Measurements from ENCODE around the gene EIF2B4. TPM values are rescaled to one million over a fixed set of nuclear protein-coding genes. Genes with fewer than 3 reads are reported as not detected.

The EIF2B4 gene
- total and polyA plus RNA-seq, 2 of the 8 experiments (the other 6 are each of a cell fraction or from before 2014, with no cell fraction given): 60.0 to 63.2 TPM

GRCh38 chr2:27370816-27371620, 880 bp upstream of the EIF2B4 start:
- H3K4me3 ChIP-seq (ENCODE audit: extremely low read depth in 1 of 4, insufficient read depth in 2 of 4, low read depth in 3 of 4, low read length in 4 of 4): peak overlapping the region; percentile 72 to 99 (median 88)
- FAIRE-seq: no peak
- no peak overlapping the region for H3K23ac ChIP-seq (ENCODE audit: insufficient read length)
- peaks cover 2 to 21% of the 10 kb centered on the region in 2 experiments; a peak in 3 of 4 replicates for H3K79me2 ChIP-seq (ENCODE audit: control insufficient read depth in 1 of 2, insufficient read depth in 2 of 2, low read length in 2 of 2)
- 9% methylated on average over 44 of the region's 46 CpGs; no CpG with 5 or more reads in 1 of the 2 experiments for WGBS, 2 experiments (ENCODE audit: extremely low coverage in 1 of 2, insufficient coverage in 1 of 2, insufficient read length in 1 of 2, insufficient replicate concordance in 2 of 2, low coverage in 1 of 2, low lambda C conversion rate in 2 of 2, missing lambda C conversion rate in 1 of 2)
- H4K91ac ChIP-seq (replicated peaks; ENCODE audit: insufficient read length, low read length): no peak overlapping the region
- H2BK120ac ChIP-seq (replicated peaks; ENCODE audit: low read depth, low read length): no peak overlapping the region
- no peak overlapping the region for H3K14ac ChIP-seq (ENCODE audit: insufficient read length)
- H3K4me2 ChIP-seq (ENCODE audit: insufficient read depth in 1 of 2, low read depth in 2 of 2, low read length in 2 of 2): peak overlapping the region; percentile 77 to 81
- H3K4me1 ChIP-seq (replicated peaks in 1 of 4; ENCODE audit: control insufficient read depth in 3 of 4, insufficient read depth in 4 of 4, low read length in 3 of 4): peaks cover 0 to 4% (median 2%) of the 10 kb centered on the region in 4 experiments; a peak in 4 of 7 replicates
- peak in 1 of 2 experiments; percentile 47 for DNase-seq (ENCODE audit: low read depth in 1 of 2, low spot score in 2 of 2)
- H4K20me1 ChIP-seq (replicated peaks in 1 of 2; ENCODE audit: control insufficient read depth in 1 of 2, insufficient read depth in 2 of 2, low read length in 2 of 2): peaks cover 0 to 16% of the 10 kb centered on the region in 2 experiments
- no peak overlapping the region for H2BK15ac ChIP-seq (ENCODE audit: low read length)
- H3K56ac ChIP-seq (replicated peaks; ENCODE audit: insufficient read length, low read depth, low read length): peak overlapping the region; percentile 24
- no peaks in the 10 kb centered on the region for H3K9me3 ChIP-seq (ENCODE audit: insufficient read depth in 2 of 2, low read depth in 1 of 2, low read length in 1 of 2)
- H3K36me3 ChIP-seq (ENCODE audit: control insufficient read depth in 2 of 4, insufficient read depth in 4 of 4, low read length in 3 of 4): peaks cover 29 to 53% (median 46%) of the 10 kb centered on the region in 4 experiments
- H2BK5ac ChIP-seq (ENCODE audit: low read depth, low read length): peak overlapping the region; percentile 84; the same call in 1 of the 2 replicates
- H3K27me3 ChIP-seq (replicated peaks in 1 of 4; ENCODE audit: control insufficient read depth in 3 of 4, extremely low read depth in 1 of 4, insufficient read depth in 3 of 4, low read length in 3 of 4): no peaks in the 10 kb centered on the region
- H3K23me2 ChIP-seq (ENCODE audit: low read depth, low read length): peaks cover 8% of the 10 kb centered on the region
- peak overlapping the region; percentile 92 for H4K8ac ChIP-seq (ENCODE audit: extremely low read depth, insufficient read depth, low read length)
- no peak overlapping the region for H3K4ac ChIP-seq (replicated peaks; ENCODE audit: insufficient read length, low read depth, low read length)
- peak overlapping the region; percentile 31 for H3K27ac ChIP-seq (ENCODE audit: low read depth, low read length)
- H3K79me1 ChIP-seq (ENCODE audit: low read depth, low read length): peaks cover 5% of the 10 kb centered on the region; the same call in 1 of the 2 replicates
- H4K5ac ChIP-seq (ENCODE audit: insufficient read length, low read depth, low read length): peak overlapping the region; percentile 85
- CTCF ChIA-PET (ENCODE audit: partially characterized antibody): interaction anchor here (0.8 to 2.8 kb wide), 10 partner anchors 8 to 129 kb away, joined by 3 to 7 read pairs (median 4); partner anchors contain the start of genes FNDC4 and UCN
- POLR2A ChIA-PET (ENCODE audit: partially characterized antibody): interaction anchor here (0.9 to 8.2 kb wide), 11 partner anchors 9 to 160 kb away, joined by 3 to 135 read pairs (median 3); partner anchors contain the start of genes GTF3C2, MPV17, PPM1G and ZNF513
- no peak overlapping the region for H2BK12ac ChIP-seq (ENCODE audit: low read depth, low read length)
- 0 out of 2 replicates have a peak overlapping the region, but pooled peaks have one; percentile 20 for H3K18ac ChIP-seq (ENCODE audit: extremely low read depth, low read length)
- no peak overlapping the region for H2AK5ac ChIP-seq (ENCODE audit: low read depth, low read length)
- H2AFZ ChIP-seq (ENCODE audit: low read length): peak overlapping the region; percentile 9; the same call in 1 of the 2 replicates
- H2BK20ac ChIP-seq (ENCODE audit: low read length): no peak overlapping the region
- H3K9ac ChIP-seq (replicated peaks in 1 of 4; ENCODE audit: extremely low read depth in 1 of 4, low read depth in 3 of 4, low read length in 3 of 4): peak overlapping the region; percentile 3 to 84 (median 80)
- TF ChIP-seq TAF1 (IDR thresholded peaks at IDR 0.05; ENCODE audit: low read depth, low read length) (no peak), POLR2A (IDR thresholded peaks at IDR 0.05; ENCODE audit: control extremely low read depth in 1 of 2, low read depth in 2 of 2, low read length in 2 of 2) (no peak), TCF12 (IDR thresholded peaks at IDR 0.05; ENCODE audit: low read depth, low read length) (no peak), USF2 (IDR thresholded peaks at IDR 0.05; ENCODE audit: low read length) (no peak), RNF2 (IDR thresholded peaks at IDR 0.05; ENCODE audit: borderline replicate concordance, low read depth, low read length, missing control alignments, poor library complexity, severe bottlenecking) (no peak), RAD21 (IDR thresholded peaks at IDR 0.05 in 1 of 2, conservative IDR thresholded peaks at IDR 0.05 in 1 of 2; ENCODE audit: low read depth in 2 of 2, low read length in 2 of 2) (no peak), KDM5A (IDR thresholded peaks at IDR 0.05; ENCODE audit: low read length) (peak; percentile 46; the same call in 1 of the 2 replicates), CEBPB (IDR thresholded peaks at IDR 0.05; ENCODE audit: low read depth, low read length) (no peak), MAX (IDR thresholded peaks at IDR 0.05) (peak; percentile 85)
